ENCODE results near the gene MGMT. TPM values are rescaled to one million over a fixed set of nuclear protein-coding genes. Genes with fewer than 3 reads are reported as not detected.

MGMT gene
- polyA plus RNA-seq, 1 donor from 2014 or later: 0.94 TPM

GRCh38 chr10:129520440-129521080 is 53.5 kb downstream of the MGMT start:
- no peaks in the 10 kb centered on the region for H3F3A ChIP-seq (ENCODE audit: insufficient read depth, low read length, poor library complexity, severe bottlenecking)
- no peak overlapping the region for H3K9ac ChIP-seq (ENCODE audit: low read length)
- no peaks in the 10 kb centered on the region for H3K9me2 ChIP-seq (ENCODE audit: insufficient read depth, low read length)
- H3K27ac ChIP-seq (ENCODE audit: low read length): no peak overlapping the region
- TF ChIP-seq EP300 (conservative IDR thresholded peaks at IDR 0.05; ENCODE audit: poor library complexity, severe bottlenecking): no peak
- TF ChIP-seq SMC3 (conservative IDR thresholded peaks at IDR 0.05; ENCODE audit: poor library complexity): no peak
- TF ChIP-seq MXI1 (conservative IDR thresholded peaks at IDR 0.05; ENCODE audit: poor library complexity, severe bottlenecking): no peak
- no peak for TF ChIP-seq RAD21 (conservative IDR thresholded peaks at IDR 0.05)
- no peak for TF ChIP-seq REST (IDR thresholded peaks at IDR 0.05; ENCODE audit: borderline replicate concordance)
- no peak for TF ChIP-seq POLR2AphosphoS5 (IDR thresholded peaks at IDR 0.05)
- no peak for TF ChIP-seq EZH2 (IDR thresholded peaks at IDR 0.05; ENCODE audit: borderline replicate concordance, insufficient read depth, low read length, poor library complexity, severe bottlenecking)
- no peak overlapping the region for H2AFZ ChIP-seq (ENCODE audit: low read depth, low read length)
- no peaks in the 10 kb centered on the region for H3K79me2 ChIP-seq (replicated peaks; ENCODE audit: insufficient read depth, low read length)
- H3K4me2 ChIP-seq (ENCODE audit: low read length): no peak overlapping the region
- H3K36me3 ChIP-seq (ENCODE audit: insufficient read depth, low read length): no peaks in the 10 kb centered on the region
- no peaks in the 10 kb centered on the region for H3K9me3 ChIP-seq (ENCODE audit: low read length)
- no peaks in the 10 kb centered on the region for H4K20me1 ChIP-seq (ENCODE audit: insufficient read depth)
- H3K27me3 ChIP-seq (ENCODE audit: insufficient read depth, low read depth, low read length): no peaks in the 10 kb centered on the region
- no peak overlapping the region for H3K4me3 ChIP-seq (ENCODE audit: low read length)

GRCh38 chr10:129521161-129522025 is 54.4 kb downstream of the MGMT start:
- no peaks in the 10 kb centered on the region for H3K27me3 ChIP-seq (ENCODE audit: insufficient read depth, low read depth, low read length)
- H2AFZ ChIP-seq (ENCODE audit: low read depth, low read length): no peak overlapping the region
- no peaks in the 10 kb centered on the region for H3K36me3 ChIP-seq (ENCODE audit: insufficient read depth, low read length)
- H4K20me1 ChIP-seq (ENCODE audit: insufficient read depth): no peaks in the 10 kb centered on the region
- no peak overlapping the region for H3K4me3 ChIP-seq (ENCODE audit: low read length)
- no peaks in the 10 kb centered on the region for H3K79me2 ChIP-seq (replicated peaks; ENCODE audit: insufficient read depth, low read length)
- no peaks in the 10 kb centered on the region for H3K9me2 ChIP-seq (ENCODE audit: insufficient read depth, low read length)
- no peaks in the 10 kb centered on the region for H3F3A ChIP-seq (ENCODE audit: insufficient read depth, low read length, poor library complexity, severe bottlenecking)
- H3K9ac ChIP-seq (ENCODE audit: low read length): no peak overlapping the region
- no peak overlapping the region for H3K27ac ChIP-seq (ENCODE audit: low read length)
- H3K9me3 ChIP-seq (ENCODE audit: low read length): no peaks in the 10 kb centered on the region
- H3K4me2 ChIP-seq (ENCODE audit: low read length): no peak overlapping the region
- TF ChIP-seq EP300 (conservative IDR thresholded peaks at IDR 0.05; ENCODE audit: poor library complexity, severe bottlenecking) (no peak), TAF1 (IDR thresholded peaks at IDR 0.05; ENCODE audit: low read depth) (no peak), SMC3 (conservative IDR thresholded peaks at IDR 0.05; ENCODE audit: poor library complexity) (no peak), REST (IDR thresholded peaks at IDR 0.05; ENCODE audit: borderline replicate concordance) (no peak), EZH2 (IDR thresholded peaks at IDR 0.05; ENCODE audit: borderline replicate concordance, insufficient read depth, low read length, poor library complexity, severe bottlenecking) (no peak)

Data from neural cell (in vitro differentiated cells).